ENCODE measurements around the gene WDR36. TPM values are rescaled to one million over a fixed set of nuclear protein-coding genes. Genes with fewer than 3 reads are reported as not detected.

Gene WDR36
- total RNA-seq, 1 donor from 2014 or later = 17.6 TPM

DNA sequence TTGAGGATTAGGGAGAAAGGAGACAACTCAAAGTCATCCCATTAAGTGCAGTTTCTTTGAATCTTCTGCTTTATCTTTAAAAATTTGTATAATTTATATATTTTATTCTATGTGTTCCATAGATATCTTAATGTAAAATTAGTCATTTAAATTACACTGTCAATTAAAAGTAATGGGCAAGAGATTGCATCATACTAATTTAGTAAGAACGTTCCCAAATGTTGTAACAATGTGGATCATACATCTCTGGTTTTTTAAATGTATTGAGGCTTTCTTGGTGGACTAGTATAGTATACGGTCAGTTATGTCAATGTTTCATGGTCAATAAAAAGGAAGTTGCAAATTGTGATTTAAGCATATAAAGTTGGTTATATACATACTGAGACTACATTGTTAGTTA, 14.5 kb upstream of the WDR36 start:
- H3K36me3 Mint-ChIP-seq (ENCODE audit: low read depth) = no peaks in the 10 kb centered on the region
- no peak overlapping the region for H3K27ac Mint-ChIP-seq (ENCODE audit: unreplicated experiment)
- H3K4me1 Mint-ChIP-seq (ENCODE audit: low read depth) = peaks cover 10% of the 10 kb centered on the region
- peaks cover 47% of the 10 kb centered on the region for H3K27me3 Mint-ChIP-seq (ENCODE audit: low read depth)
- DNase-seq (ENCODE audit: low spot score) = no peak
- no peaks in the 10 kb centered on the region for H3K9me3 Mint-ChIP-seq (ENCODE audit: low read depth)
- TF ChIP-seq, protein P1, sequence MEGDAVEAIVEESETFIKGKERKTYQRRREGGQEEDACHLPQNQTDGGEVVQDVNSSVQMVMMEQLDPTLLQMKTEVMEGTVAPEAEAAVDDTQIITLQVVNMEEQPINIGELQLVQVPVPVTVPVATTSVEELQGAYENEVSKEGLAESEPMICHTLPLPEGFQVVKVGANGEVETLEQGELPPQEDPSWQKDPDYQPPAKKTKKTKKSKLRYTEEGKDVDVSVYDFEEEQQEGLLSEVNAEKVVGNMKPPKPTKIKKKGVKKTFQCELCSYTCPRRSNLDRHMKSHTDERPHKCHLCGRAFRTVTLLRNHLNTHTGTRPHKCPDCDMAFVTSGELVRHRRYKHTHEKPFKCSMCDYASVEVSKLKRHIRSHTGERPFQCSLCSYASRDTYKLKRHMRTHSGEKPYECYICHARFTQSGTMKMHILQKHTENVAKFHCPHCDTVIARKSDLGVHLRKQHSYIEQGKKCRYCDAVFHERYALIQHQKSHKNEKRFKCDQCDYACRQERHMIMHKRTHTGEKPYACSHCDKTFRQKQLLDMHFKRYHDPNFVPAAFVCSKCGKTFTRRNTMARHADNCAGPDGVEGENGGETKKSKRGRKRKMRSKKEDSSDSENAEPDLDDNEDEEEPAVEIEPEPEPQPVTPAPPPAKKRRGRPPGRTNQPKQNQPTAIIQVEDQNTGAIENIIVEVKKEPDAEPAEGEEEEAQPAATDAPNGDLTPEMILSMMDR (IDR thresholded peaks at IDR 0.05) = no peak
- no peak overlapping the region for H3K4me3 Mint-ChIP-seq (ENCODE audit: unreplicated experiment)

GRCh38 chr5:111079846-111080245, 12.3 kb upstream of the WDR36 start:
- no peak overlapping the region for H3K4me3 Mint-ChIP-seq (ENCODE audit: unreplicated experiment)
- peaks cover 43% of the 10 kb centered on the region for H3K27me3 Mint-ChIP-seq (ENCODE audit: low read depth)

GRCh38 chr5:111083323-111083722, 8.8 kb upstream of the WDR36 start:
- H3K4me1 Mint-ChIP-seq (ENCODE audit: low read depth) = no peaks in the 10 kb centered on the region
- no peak for DNase-seq (ENCODE audit: low spot score)
- H3K27ac Mint-ChIP-seq (ENCODE audit: unreplicated experiment) = no peak overlapping the region
- no peaks in the 10 kb centered on the region for H3K9me3 Mint-ChIP-seq (ENCODE audit: low read depth)
- H3K4me3 Mint-ChIP-seq (ENCODE audit: unreplicated experiment) = no peak overlapping the region
- H3K27me3 Mint-ChIP-seq (ENCODE audit: low read depth) = peaks cover 38% of the 10 kb centered on the region
- TF ChIP-seq, protein P1 (IDR thresholded peaks at IDR 0.05) = no peak
- no peaks in the 10 kb centered on the region for H3K36me3 Mint-ChIP-seq (ENCODE audit: low read depth)

More at GRCh38 chr5:111079846-111080245, 12.3 kb upstream of the WDR36 start:
- Mint-ChIP-seq H3K36me3 (ENCODE audit: low read depth) (no peaks in the 10 kb centered on the region), H3K9me3 (ENCODE audit: low read depth) (no peaks in the 10 kb centered on the region), H3K27ac (ENCODE audit: unreplicated experiment) (no peak overlapping the region), H3K4me1 (ENCODE audit: low read depth) (peaks cover 4% of the 10 kb centered on the region)
- no peak for DNase-seq (ENCODE audit: low spot score)
- TF ChIP-seq, protein P1 (IDR thresholded peaks at IDR 0.05) = no peak

- no peak for DNase-seq (ENCODE audit: low spot score)
- Mint-ChIP-seq H3K4me3 (ENCODE audit: unreplicated experiment) (no peak overlapping the region), H3K9me3 (ENCODE audit: low read depth) (peaks cover 2% of the 10 kb centered on the region), H3K36me3 (ENCODE audit: low read depth) (peaks cover 5% of the 10 kb centered on the region), H3K27me3 (ENCODE audit: low read depth) (no peaks in the 10 kb centered on the region), H3K27ac (ENCODE audit: unreplicated experiment) (no peak overlapping the region), H3K4me1 (ENCODE audit: low read depth) (peaks cover 20% of the 10 kb centered on the region)
- TF ChIP-seq, protein P1 (IDR thresholded peaks at IDR 0.05) = no peak
Measured at GRCh38 chr5:111095982-111096381, 3.8 kb downstream of the WDR36 start.

DNA sequence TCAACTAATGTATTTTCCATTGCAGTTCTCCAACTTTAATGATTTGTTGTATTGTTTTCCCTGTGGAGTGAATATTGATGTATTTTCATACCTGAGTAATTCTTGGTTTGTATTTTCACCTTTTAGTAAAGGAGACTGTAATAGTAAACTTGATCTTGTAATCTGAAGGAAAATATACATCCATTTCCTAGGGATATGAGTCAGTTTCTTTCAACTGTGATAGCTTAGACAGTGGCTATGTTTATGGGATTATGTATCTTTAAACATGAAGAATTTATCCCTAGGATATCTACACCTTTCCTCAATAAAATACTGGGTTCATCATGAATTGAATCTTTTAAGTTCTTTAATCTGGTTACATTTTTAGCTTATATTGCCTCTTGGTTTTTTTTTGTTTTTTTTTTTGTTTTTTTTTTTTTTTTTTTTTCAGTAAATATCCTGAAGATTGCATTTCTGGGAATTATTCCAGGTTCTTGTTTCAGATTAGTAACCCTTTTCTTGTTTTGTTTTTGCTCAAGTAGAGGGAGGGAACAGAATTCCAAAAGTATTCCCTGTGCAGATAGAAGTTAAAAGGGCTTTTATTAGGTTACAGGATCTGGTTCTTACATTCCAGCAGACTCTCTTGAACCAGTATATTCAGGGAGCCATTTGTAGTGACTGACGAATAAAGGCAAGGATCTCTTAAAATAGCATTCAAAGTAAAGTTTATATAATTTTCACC, 7.1 kb downstream of the WDR36 start:
- Mint-ChIP-seq H3K4me1 (ENCODE audit: low read depth) (peaks cover 2% of the 10 kb centered on the region), H3K36me3 (ENCODE audit: low read depth) (peaks cover 8% of the 10 kb centered on the region), H3K9me3 (ENCODE audit: low read depth) (no peaks in the 10 kb centered on the region), H3K27ac (ENCODE audit: unreplicated experiment) (no peak overlapping the region), H3K4me3 (ENCODE audit: unreplicated experiment) (no peak overlapping the region), H3K27me3 (ENCODE audit: low read depth) (no peaks in the 10 kb centered on the region)
- DNase-seq (ENCODE audit: low spot score) = no peak
- TF ChIP-seq, protein P1 (IDR thresholded peaks at IDR 0.05) = no peak
